GM23248 (cell line): Measurements from ENCODE around the gene GALNT17. TPM values are rescaled to one million over a fixed set of nuclear protein-coding genes. Genes with fewer than 3 reads are reported as not detected.

ENCODE experiments used
- DNase-seq: peaks from one replicate; pipeline ENCODE4 v3.0.0-alpha.2; 2015
- H2AFZ ChIP-seq: fragments of 200-600 bp; sonication (generic); 2 replicates; pipeline ENCODE4 v1.6.1; 2016; ENCODE audit warnings: antibody characterized with exemption
- H3F3A ChIP-seq: fragments of 200-600 bp; sonication (generic); 2 replicates; pipeline ENCODE4 v1.6.1; 2016; ENCODE audit warnings: mild to moderate bottlenecking, antibody characterized with exemption, mixed run types; ENCODE audit not compliant: insufficient read depth
- H3K27ac ChIP-seq: fragments of 200-600 bp; sonication (generic); 2 replicates; pipeline ENCODE4 v1.5.1; 2016; ENCODE audit warnings: mild to moderate bottlenecking
- H3K27me3 ChIP-seq: fragments of 200-600 bp; sonication (generic); replicated peaks from 2 replicates; pipeline ENCODE4 v1.6.1; 2016; ENCODE audit warnings: mild to moderate bottlenecking; ENCODE audit not compliant: insufficient read depth
- H3K36me3 ChIP-seq: fragments of 200-600 bp; sonication (generic); 2 replicates; pipeline ENCODE4 v1.6.1; 2016; ENCODE audit warnings: low read depth, mild to moderate bottlenecking
- H3K4me1 ChIP-seq: fragments of 200-600 bp; sonication (generic); 2 replicates; pipeline ENCODE4 v1.6.1; 2016; ENCODE audit warnings: mild to moderate bottlenecking; ENCODE audit not compliant: insufficient read depth
- H3K4me2 ChIP-seq: fragments of 200-600 bp; sonication (generic); one replicate; pipeline ENCODE4 v1.6.1; 2016; ENCODE audit warnings: mild to moderate bottlenecking; ENCODE audit not compliant: unreplicated experiment
- H3K4me3 ChIP-seq: fragments of 200-600 bp; sonication (generic); 2 replicates; pipeline ENCODE4 v1.5.1; 2016; ENCODE audit warnings: mild to moderate bottlenecking
- H3K79me2 ChIP-seq: fragments of 200-600 bp; sonication (generic); 2 replicates; pipeline ENCODE4 v1.6.1; 2016; ENCODE audit warnings: mild to moderate bottlenecking; ENCODE audit not compliant: insufficient read depth
- H3K9ac ChIP-seq: fragments of 200-600 bp; sonication (generic); 2 replicates; pipeline ENCODE4 v1.6.1; 2016; ENCODE audit warnings: mild to moderate bottlenecking
- H3K9me2 ChIP-seq: fragments of 200-600 bp; sonication (generic); 2 replicates; pipeline ENCODE4 v1.6.1; 2016; ENCODE audit warnings: mixed run types, mild to moderate bottlenecking, moderate library complexity; ENCODE audit not compliant: insufficient read depth
- H3K9me3 ChIP-seq: fragments of 200-600 bp; sonication (generic); one replicate; pipeline ENCODE4 v1.6.1; 2017; ENCODE audit warnings: low read depth
- H4K20me1 ChIP-seq: fragments of 200-600 bp; sonication (generic); 2 replicates; pipeline ENCODE4 v1.6.0; 2016; ENCODE audit not compliant: insufficient read depth
- EZH2 ChIP-seq: fragments of 200-600 bp; sonication (generic); IDR thresholded peaks from 2 replicates; pipeline ENCODE4 v1.6.1; 2018; ENCODE audit warnings: antibody characterized with exemption, mild to moderate bottlenecking; ENCODE audit not compliant: insufficient read depth, poor library complexity, severe bottlenecking
- EZH2phosphoT487 ChIP-seq: fragments of 200-600 bp; sonication (generic); IDR thresholded peaks from 2 replicates; pipeline ENCODE4 v1.6.1; 2018; ENCODE audit warnings: antibody characterized with exemption, moderate library complexity, mild to moderate bottlenecking, low read depth; ENCODE audit not compliant: insufficient read depth
- WGBS, 2 experiments: methylation state at CpG; one replicate each; pipeline ENCODE4 v1.1.6; 2015 to 2017; ENCODE audit warnings: low lambda C conversion rate in 2 of 2, low coverage in 1 of 2; ENCODE audit errors: missing lambda C conversion rate in 2 of 2; 5-methylcytosine and 5-hydroxymethylcytosine counted together
- in situ Hi-C: fragments of 300-500 bp; cut with MboI; formaldehyde crosslinking; loops from 2 replicates; pipeline ENCODE4 v1.15.0; 2020
- polyA plus RNA-seq: library from polyadenylated mRNA; unstranded; fragments of >200 nt; fragmentation: Nextera tagmentation; extraction: Ambion mirVana; gene quantifications from 2 replicates; pipeline ENCODE4 v1.2.1, GENCODE V29; 2016
- total RNA-seq: library from RNA; depleted of rRNA; stranded (reverse); fragments of >200 nt; shearing (Covaris generic); gene quantifications from 2 replicates; pipeline ENCODE4 v1.2.3, GENCODE V29; 2014

GALNT17 gene
- total and polyA plus RNA-seq, 2 experiments from 2014 or later, result not detected

DNA sequence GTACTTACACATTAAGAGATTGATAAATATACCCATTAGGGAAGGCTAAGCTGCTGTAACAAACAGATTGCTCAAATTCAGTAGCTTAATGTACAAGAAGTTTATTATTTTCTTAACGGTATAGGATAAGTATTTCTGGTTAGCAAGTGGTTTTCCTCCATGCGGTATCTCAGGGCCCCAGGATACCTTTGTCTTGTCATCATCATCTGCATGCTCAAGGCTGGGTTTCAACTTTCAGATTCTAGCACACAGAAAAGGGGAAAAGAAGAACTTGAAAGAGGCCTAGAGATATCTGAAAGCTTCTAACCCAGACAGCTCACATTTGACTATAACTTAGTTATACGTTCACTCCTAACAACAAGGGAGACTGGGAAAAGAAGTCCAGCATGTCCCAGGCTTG is 11.8 kb upstream of the GALNT17 start:
- Histone ChIP-seq H2AFZ (no peak overlapping the region), H3K4me3 (no peak overlapping the region), H3K27me3 (no peaks in the 10 kb centered on the region), H3F3A (no peaks in the 10 kb centered on the region), H3K9me2 (no peaks in the 10 kb centered on the region), H3K4me1 (no peaks in the 10 kb centered on the region), H3K36me3 (no peaks in the 10 kb centered on the region), H4K20me1 (no peaks in the 10 kb centered on the region), H3K79me2 (no peaks in the 10 kb centered on the region), H3K9ac (no peak overlapping the region), H3K27ac (no peak overlapping the region), H3K9me3 (no peaks in the 10 kb centered on the region), H3K4me2 (no peak overlapping the region)
- WGBS, 2 experiments, result 52 to 57% methylated on average over 3 of the region's 3 CpGs
- in situ Hi-C loops, result no loop called here
- no peak for DNase-seq
- TF ChIP-seq EZH2phosphoT487 (no peak), EZH2 (no peak)

DNA sequence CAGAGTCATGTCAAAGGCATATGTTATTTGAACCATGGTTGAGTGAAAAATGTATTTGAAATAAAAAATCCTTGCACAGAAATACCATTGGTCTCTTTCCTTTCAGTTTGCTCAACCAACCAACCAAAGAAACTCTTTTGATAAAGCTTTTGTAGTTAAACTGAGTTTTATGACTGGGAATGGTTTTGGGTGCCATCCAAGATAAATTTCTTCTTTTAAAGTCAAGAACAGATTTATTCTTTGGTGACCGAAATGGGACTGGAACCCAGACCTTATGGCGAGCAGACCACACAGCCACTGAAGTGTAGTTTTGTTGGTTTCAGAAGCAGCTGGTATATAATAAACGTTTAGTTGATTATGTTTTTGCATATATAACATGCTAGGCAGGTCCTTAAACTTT is 2.8 kb upstream of the GALNT17 start:
- Histone ChIP-seq H3K9ac (no peak overlapping the region), H3K9me2 (no peaks in the 10 kb centered on the region), H3K4me1 (no peaks in the 10 kb centered on the region), H3K79me2 (no peaks in the 10 kb centered on the region), H3K4me3 (no peak overlapping the region), H3K27ac (no peak overlapping the region), H3K27me3 (peaks cover 24% of the 10 kb centered on the region), H3K36me3 (no peaks in the 10 kb centered on the region), H3F3A (no peaks in the 10 kb centered on the region), H3K9me3 (no peaks in the 10 kb centered on the region), H4K20me1 (no peaks in the 10 kb centered on the region), H2AFZ (no peak overlapping the region), H3K4me2 (no peak overlapping the region)
- no peak for TF ChIP-seq EZH2
- TF ChIP-seq EZH2phosphoT487, result no peak
- in situ Hi-C loops, result no loop called here
- DNase-seq, result no peak
- WGBS, 2 experiments, result 33 to 37% methylated on average over 3 of the region's 3 CpGs

DNA sequence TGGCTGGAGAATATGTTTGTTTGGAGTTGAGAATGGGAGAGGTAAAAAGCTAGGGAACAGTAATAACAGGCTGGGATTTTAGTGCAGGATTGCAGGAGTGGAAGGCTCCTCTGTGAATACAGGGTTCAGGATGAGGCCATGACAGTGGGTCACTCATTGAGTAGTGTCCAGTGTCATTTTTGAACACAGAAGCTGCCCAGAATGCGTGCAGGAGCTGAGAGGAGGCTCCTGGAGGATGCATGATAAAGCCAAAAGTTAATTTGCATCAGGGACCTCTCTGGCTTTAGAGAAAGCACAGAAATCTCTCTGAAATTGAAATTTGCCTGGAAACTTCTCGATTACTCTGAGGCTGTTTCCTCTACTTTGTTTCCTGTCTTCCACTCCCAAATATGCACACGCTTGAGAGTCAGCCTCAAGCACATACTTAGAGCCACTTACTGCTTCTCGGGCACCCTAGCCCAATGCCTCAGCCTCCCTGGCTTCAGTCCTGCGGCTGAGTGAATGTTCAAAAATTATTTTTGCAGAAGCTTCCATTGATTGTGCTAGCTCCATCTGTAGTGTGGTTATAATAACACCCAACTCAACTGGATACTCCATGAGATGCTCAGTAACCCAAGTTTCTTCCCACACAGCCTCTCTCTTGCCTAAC is 1.8 kb upstream of the GALNT17 start:
- no peak overlapping the region for H3K4me3 ChIP-seq
- no peak for DNase-seq
- no peak for TF ChIP-seq EZH2phosphoT487
- TF ChIP-seq EZH2, result no peak
- 19 to 32% methylated on average over 5 of the region's 5 CpGs for WGBS, 2 experiments
- H3K9ac ChIP-seq, result no peak overlapping the region
- no peak overlapping the region for H2AFZ ChIP-seq
- H3K4me2 ChIP-seq, result no peak overlapping the region
- H3K4me1 ChIP-seq, result no peaks in the 10 kb centered on the region
- no peaks in the 10 kb centered on the region for H3K9me2 ChIP-seq
- no peaks in the 10 kb centered on the region for H3K36me3 ChIP-seq
- H3F3A ChIP-seq, result no peaks in the 10 kb centered on the region
- H4K20me1 ChIP-seq, result no peaks in the 10 kb centered on the region
- H3K27me3 ChIP-seq, result peaks cover 24% of the 10 kb centered on the region
- no peak overlapping the region for H3K27ac ChIP-seq
- H3K79me2 ChIP-seq, result no peaks in the 10 kb centered on the region
- H3K9me3 ChIP-seq, result no peaks in the 10 kb centered on the region
- in situ Hi-C loops, result no loop called here

GRCh38 chr7:71131256-71132126 is 453 bp upstream of the GALNT17 start:
- WGBS, 2 experiments, result 2 to 4% methylated on average over 58 to 67 of the region's 113 CpGs
- H3K36me3 ChIP-seq, result no peaks in the 10 kb centered on the region
- H3K4me1 ChIP-seq, result no peaks in the 10 kb centered on the region
- TF ChIP-seq EZH2phosphoT487, result no peak
- TF ChIP-seq EZH2, result no peak
- in situ Hi-C loops, result no loop called here
- no peaks in the 10 kb centered on the region for H3F3A ChIP-seq
- no peaks in the 10 kb centered on the region for H3K9me3 ChIP-seq
- H3K9ac ChIP-seq, result no peak overlapping the region
- H3K27me3 ChIP-seq, result peaks cover 24% of the 10 kb centered on the region
- no peak overlapping the region for H3K4me2 ChIP-seq
- no peaks in the 10 kb centered on the region for H3K79me2 ChIP-seq
- no peak overlapping the region for H3K27ac ChIP-seq
- H4K20me1 ChIP-seq, result no peaks in the 10 kb centered on the region
- peak overlapping the region; percentile 48 for H3K4me3 ChIP-seq
- no peaks in the 10 kb centered on the region for H3K9me2 ChIP-seq
- H2AFZ ChIP-seq, result no peak overlapping the region
- peak; percentile 16 for DNase-seq
